Measurements from ENCODE around the gene PTGDR2. TPM values are rescaled to one million over a fixed set of nuclear protein-coding genes. Genes with fewer than 3 reads are reported as not detected.

PTGDR2 gene
- total and polyA plus RNA-seq, 12 donors: 0.35 to 5.7 (median 1.2) TPM

DNA sequence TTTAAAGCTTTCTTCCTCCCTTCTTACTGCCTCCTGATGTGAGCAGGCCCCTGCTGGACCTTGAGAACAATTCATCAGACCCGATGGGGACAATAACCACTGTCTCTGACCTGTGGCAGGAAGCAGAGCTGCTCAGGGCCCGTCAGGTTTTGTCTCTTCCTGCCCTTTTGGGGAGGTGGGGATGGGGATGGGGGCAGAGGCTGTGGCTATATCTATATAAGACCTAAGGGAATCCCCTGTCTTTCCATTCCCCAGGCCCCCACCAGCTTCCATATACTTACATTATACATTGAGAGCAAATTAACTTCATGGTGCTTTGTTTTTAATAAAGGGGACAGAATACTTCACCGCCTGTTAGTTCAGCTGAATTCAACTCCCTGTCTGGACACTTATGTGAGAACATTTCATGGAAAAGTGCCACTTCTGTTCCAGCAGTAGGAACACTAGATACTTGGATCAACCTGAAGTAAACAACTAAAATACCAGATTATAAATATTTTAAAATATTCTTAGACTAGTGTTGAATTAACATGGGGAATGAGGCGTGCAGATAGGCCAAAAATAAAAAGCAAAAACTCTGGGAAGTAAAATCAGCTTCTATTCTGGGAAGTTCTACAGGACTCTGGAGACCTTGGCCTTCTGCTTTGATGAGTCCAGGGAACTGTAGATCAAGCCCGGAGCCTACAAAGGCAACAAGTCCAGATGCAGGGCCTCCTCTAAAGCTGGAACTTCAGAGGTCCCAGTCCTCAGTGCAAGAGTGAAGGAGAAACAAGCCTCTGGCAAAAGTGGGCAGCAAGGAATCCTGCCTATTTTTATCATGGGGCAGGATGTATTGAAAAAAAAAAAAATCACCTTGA, 22.7 kb upstream of the PTGDR2 start:
- no peaks in the 10 kb centered on the region for H3K27me3 ChIP-seq
- H3K36me3 ChIP-seq: peaks cover 0 to 38% (median 0%) of the 10 kb centered on the region in 9 donors
- H3K9me3 ChIP-seq: no peaks in the 10 kb centered on the region
- DNase-seq: peak in 1 of 2 donors; percentile 48
- H3K27ac ChIP-seq: peak overlapping the region in 9 of 10 donors; percentile 26 to 85 (median 66)
- no peak overlapping the region for H3K4me3 ChIP-seq
- intact Hi-C loops (cut with DNase I): loop anchor here in 3 of 10 donors (5.0 kb wide), 1 partner anchor 36 kb away; the partner anchor contains the start of gene CCDC86 (in 3 of the 3)
- TF ChIP-seq, protein P1, sequence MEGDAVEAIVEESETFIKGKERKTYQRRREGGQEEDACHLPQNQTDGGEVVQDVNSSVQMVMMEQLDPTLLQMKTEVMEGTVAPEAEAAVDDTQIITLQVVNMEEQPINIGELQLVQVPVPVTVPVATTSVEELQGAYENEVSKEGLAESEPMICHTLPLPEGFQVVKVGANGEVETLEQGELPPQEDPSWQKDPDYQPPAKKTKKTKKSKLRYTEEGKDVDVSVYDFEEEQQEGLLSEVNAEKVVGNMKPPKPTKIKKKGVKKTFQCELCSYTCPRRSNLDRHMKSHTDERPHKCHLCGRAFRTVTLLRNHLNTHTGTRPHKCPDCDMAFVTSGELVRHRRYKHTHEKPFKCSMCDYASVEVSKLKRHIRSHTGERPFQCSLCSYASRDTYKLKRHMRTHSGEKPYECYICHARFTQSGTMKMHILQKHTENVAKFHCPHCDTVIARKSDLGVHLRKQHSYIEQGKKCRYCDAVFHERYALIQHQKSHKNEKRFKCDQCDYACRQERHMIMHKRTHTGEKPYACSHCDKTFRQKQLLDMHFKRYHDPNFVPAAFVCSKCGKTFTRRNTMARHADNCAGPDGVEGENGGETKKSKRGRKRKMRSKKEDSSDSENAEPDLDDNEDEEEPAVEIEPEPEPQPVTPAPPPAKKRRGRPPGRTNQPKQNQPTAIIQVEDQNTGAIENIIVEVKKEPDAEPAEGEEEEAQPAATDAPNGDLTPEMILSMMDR (IDR thresholded peaks at IDR 0.05): no peak
- H3K4me1 ChIP-seq: peaks cover 0 to 40% (median 17%) of the 10 kb centered on the region in 9 donors
- ATAC-seq: peak; percentile 55 to 87 (median 82)
- WGBS, 2 donors: 54 to 70% methylated on average over 5 of the region's 5 CpGs

DNA sequence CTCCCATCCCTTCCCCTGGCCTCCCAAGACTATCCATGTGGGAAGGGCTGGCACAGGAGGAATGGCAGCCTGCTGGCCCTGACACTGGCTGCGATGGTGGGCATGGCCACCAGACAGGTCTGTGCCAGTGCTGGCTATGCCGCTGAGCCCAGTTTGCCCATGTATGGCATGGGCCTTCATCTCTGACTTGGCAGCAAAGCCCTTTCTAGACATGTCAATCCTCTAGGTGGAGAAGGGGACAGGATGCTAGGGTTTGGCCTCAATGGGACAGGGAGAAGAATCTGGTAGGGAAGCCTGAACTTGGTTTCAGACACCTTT, 20.4 kb upstream of the PTGDR2 start:
- H3K27ac ChIP-seq: peak overlapping the region in 1 of 10 donors; percentile 36
- peaks cover 0 to 28% (median 0%) of the 10 kb centered on the region in 9 donors for H3K36me3 ChIP-seq
- no peak for DNase-seq
- H3K27me3 ChIP-seq: no peaks in the 10 kb centered on the region
- intact Hi-C loops (cut with DNase I): loop anchor here in 3 of 10 donors (5.0 kb wide), 1 partner anchor 34 kb away; the partner anchor contains the start of gene CCDC86 (in 3 of the 3)
- 98 to 100% methylated on average over 2 of the region's 2 CpGs for WGBS, 2 donors
- ATAC-seq: no peak
- H3K4me1 ChIP-seq: peaks cover 3 to 63% (median 33%) of the 10 kb centered on the region in 9 donors
- H3K9me3 ChIP-seq: no peaks in the 10 kb centered on the region
- TF ChIP-seq, protein P1 (IDR thresholded peaks at IDR 0.05): no peak
- no peak overlapping the region for H3K4me3 ChIP-seq

DNA sequence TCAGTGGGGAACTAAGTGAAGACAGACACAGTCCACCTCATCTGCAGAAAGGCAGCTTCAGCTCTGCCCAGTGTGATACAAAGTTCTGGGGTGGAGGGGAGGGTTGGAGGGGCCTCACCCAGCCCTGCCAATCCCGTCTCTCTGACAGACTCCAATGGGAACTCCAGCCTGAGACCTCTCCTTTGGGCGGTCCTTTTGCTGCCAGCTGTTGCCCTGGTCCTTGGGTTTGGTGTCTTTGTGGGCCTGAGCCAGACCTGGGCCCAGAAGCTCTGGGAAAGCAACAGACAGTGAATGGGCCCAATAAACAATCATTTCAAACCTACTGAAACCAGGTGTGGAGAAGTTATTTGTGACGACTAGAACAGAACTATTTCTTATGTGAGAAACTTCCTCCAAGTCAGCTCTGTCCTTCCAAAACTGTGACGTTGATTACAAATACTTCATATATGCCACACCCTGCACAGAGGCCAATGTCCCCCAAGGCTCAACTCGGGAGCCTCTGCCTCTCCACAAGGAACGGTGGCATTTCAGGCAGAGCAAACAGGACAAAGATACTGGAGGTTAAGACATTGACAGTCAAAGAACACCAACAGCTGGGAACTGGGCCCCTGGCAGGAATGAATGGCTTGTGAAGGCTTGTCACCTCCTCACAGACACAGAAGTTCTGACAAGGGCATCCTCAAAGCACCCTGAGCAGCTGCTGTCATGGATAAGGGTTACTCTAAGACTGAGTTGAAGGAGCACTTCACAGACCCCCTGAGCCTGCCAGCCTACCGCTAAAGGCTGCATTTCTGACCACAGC, 19.8 kb upstream of the PTGDR2 start:
- Histone ChIP-seq H3K27ac (peak overlapping the region in 1 of 10 donors; percentile 36), H3K36me3 (peaks cover 0 to 23% (median 0%) of the 10 kb centered on the region in 9 donors), H3K9me3 (no peaks in the 10 kb centered on the region), H3K27me3 (no peaks in the 10 kb centered on the region), H3K4me1 (peaks cover 3 to 69% (median 39%) of the 10 kb centered on the region in 9 donors), H3K4me3 (no peak overlapping the region)
- TF ChIP-seq, protein P1 (IDR thresholded peaks at IDR 0.05): no peak
- WGBS, 2 donors: 81 to 83% methylated on average over 7 of the region's 7 CpGs
- ATAC-seq: no peak
- no peak for DNase-seq
- intact Hi-C loops (cut with DNase I): loop anchor here in 3 of 10 donors (5.0 kb wide), 1 partner anchor 33 kb away; the partner anchor contains the start of gene CCDC86 (in 3 of the 3)

Data from heart right ventricle (tissue), 16 donors.